Putamen (tissue), 1 donor: ENCODE results near the gene FAM174B.
"Not testable (repeated sequence)": the region's sequence is repeated elsewhere in the genome, so short reads cannot be mapped to it uniquely, and the experiment has no call there.

Experiments
- DNase-seq: peaks from one replicate; pipeline ENCODE4 v3.0.0-alpha.2; 2016; ENCODE audit warnings: low spot score

The FAM174B gene

GRCh38 chr15:92617549-92618520 lies 37.7 kb downstream of the FAM174B start:
- DNase-seq: no peak

- no peak for DNase-seq
These were observed 38.7 kb downstream of the FAM174B start for GRCh38 chr15:92616621-92617548.

DNA sequence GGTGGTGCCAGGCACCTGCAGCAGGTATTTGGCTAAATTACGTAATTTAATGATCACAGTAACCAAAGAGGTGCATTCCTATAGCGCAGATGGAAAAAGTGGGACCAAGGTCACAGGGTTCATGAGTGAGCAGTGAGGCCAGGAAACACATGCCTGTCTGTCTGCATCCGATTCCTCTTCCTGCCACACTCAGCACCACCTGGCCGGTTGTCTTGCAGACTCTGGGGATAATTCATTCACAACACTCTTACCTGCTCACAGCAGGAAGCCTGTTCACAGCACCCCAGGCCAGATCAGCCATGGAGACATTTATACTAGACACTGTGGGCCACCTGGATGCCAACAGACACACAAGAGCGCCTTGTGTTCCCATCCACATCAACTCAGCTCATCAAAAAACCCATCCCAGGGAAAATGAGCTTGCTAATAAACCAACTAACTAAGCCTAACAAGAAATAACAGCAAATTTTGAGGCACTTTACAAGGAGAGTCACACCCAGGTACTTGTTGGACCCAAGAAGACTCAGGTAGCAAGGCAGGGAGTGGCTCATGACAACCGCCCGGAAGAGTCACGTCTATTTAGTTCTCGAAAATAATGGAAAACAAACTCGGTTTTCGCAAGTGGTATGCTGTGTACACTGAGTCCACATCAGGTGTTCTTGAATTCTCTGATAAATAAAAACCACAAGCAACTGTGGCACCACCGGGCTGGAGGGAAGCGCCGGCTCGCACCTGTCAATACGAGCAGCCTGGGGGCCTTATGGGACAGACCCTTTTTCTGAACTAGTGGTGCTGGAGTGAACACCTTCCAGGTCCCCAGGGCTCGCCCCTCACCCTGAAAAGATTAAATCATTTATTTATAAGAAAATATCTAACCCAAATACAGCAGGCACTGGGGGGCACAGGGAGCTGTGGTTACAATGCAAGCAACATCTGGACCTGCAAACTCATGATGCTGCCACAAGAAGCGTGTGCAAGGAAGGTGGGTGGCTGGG lies 40.5 kb downstream of the FAM174B start:
- DNase-seq: no peak

DNA sequence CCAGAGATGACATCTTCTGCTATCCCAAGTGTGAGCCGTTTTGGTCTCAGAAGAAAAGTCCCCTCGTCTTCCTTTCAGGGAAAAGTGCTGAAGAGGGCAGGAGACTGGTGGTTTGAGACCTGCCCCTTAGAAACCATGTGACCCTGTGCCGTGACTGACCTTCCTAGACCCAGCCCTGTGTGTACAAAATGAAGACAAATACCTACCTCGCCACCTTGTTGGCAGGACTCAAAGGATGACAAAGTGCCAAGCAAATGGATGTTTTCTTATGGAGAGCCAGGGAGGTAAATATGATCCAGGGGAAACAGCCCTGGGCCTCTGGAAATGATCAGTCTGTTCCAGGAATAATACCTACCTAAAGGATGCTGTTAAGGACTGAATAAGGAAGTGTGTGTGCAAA lies 41.3 kb downstream of the FAM174B start:
- DNase-seq: no peak

- no peak for DNase-seq
These were observed 41.7 kb downstream of the FAM174B start for GRCh38 chr15:92613841-92614240.

GRCh38 chr15:92612891-92613290 lies 42.7 kb downstream of the FAM174B start:
- DNase-seq: no peak

GRCh38 chr15:92611995-92612745 lies 43.4 kb downstream of the FAM174B start:
- peak; percentile 45 for DNase-seq

DNA sequence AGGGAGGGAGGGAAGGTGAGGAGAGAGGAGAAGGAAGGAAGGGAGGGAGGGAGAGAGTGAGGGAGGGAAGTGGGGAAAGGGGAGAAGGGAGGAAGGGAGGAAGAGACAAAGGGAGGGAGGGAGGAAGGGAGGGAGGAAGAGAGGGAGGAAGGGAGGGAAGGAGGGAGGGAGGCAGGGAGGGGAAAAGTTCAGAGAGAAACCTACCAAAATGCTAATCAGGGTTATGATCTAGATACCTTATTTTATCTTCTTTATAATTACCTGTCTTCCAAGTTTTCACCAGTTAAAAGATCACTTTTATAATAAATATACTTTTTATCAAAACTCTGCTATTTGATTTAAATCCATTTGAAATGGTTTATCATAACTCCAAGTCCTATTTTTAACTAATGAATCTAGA lies 44.4 kb downstream of the FAM174B start:
- no peak for DNase-seq

DNA sequence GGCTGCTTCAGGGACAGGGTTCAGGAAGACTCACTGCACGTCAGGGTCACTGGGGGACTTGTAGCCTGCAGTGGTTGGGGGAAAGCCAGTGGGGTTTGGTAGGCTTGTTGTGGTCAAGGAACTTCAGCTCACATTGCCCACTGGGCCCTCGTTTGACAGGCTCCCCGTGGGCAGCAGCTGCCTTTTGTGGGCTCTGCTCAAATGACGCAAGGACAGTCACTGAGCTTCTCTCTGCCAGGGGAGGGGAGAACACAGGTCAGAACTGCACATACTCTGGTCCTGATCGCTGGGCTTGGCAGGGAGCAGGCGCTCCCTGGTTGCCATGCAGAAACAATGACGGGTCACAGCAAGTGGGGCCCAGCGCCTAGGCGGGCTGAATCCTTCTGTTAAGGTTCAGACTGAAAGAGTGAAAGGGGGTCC lies 45.5 kb downstream of the FAM174B start:
- DNase-seq: no peak

DNA sequence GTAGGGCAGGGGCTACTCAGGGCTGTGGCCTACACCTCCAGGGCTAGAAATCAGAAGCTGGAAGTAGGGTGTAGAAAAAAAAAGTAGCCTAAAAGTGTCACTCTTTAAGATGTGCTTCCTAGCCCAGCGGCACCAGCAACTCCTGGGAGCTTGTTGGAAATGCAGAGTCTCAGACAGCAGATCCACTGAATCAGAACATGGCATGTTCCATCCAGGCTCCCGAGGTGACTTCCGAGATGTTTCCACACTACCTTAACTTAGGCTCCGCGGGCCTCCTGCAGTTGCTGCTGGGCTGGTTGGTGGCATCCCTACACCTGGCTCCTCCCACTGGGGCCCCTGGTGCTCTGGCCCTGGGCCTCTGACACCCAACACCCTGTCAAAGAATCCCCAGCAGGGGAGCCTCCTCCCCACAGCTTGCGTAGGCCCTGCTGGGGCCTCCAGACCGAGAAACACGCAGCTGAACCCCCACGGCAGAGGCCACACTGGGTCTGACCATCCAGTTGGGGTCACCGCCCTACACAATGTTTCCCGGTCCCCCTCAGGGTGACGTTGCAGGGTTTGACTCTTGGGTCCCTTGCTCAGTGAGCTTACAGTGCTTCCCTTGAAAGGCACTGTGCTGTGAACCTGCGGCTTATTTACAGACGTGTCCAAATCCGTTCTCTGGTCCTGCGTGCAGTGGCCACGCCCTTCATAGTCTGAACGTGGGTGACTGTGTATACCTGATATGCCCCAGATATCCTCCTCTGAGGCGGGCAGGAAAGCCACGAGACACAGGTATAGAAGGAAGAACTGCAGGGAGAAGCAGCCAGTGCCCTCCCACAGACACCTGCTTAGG lies 46.5 kb downstream of the FAM174B start:
- DNase-seq: no peak

GRCh38 chr15:92606836-92607150 lies 48.8 kb downstream of the FAM174B start:
- not testable (repeated sequence) for DNase-seq

- no peak for DNase-seq
These were observed 49.3 kb downstream of the FAM174B start for GRCh38 chr15:92606126-92606835.

- DNase-seq: no peak
These were observed 50.2 kb downstream of the FAM174B start for GRCh38 chr15:92605225-92605944.

GRCh38 chr15:92603743-92604470 lies 51.7 kb downstream of the FAM174B start:
- DNase-seq: no peak

- no peak for DNase-seq
These were observed 52.3 kb downstream of the FAM174B start for GRCh38 chr15:92603278-92603677.

DNA sequence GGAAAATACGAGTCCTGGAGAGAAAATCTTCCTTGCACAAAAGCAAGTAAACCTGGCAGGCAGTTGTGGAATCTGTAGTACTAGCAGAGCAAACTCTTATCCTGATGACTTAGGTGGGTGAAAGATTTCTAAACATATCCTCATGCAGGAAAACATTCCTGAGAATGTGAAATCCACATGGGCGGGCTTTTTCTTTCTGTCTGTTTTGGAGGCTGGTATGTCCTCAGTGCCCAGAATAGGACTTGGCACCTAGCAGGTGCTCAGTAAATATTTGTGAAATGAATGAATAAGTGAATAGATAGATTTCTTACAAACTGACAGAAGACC lies 53.3 kb downstream of the FAM174B start:
- DNase-seq: no peak

DNA sequence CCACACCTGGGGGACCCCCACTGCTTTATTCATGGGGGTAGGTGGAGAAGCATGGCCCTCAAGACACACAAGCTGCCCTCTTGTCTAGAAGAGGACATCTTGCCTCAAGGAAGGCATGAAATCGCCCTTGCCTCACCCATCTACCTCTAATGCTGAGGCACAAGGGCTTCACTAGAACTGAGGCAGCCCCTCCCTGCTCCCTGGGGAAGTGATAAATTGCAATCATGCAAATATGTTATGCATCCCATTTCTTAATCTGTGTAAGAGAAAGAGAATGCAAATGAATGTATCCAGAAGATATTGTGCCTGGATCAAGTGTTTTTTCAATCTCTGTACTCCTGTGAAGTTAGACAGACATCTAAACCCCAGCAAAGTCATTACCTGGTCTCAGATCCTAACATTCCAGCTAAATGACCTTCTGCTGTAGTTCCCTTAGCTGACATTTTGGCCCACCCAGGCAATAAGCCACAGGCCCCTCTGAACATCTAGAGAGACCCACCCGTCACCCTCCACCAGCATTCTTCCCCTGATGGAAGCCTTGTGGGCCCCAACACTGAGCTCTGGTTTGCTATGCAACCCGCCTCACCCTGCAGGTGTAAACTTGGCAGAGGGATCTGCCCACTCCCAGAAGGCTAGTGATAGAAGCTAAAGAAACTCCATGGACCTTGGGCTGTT lies 53.8 kb downstream of the FAM174B start:
- no peak for DNase-seq
